ENCODE measurements around the gene PIGS.
"Not testable (repeated sequence)": the region's sequence is repeated elsewhere in the genome, so short reads cannot be mapped to it uniquely, and the experiment has no call there.

PIGS gene

GRCh38 chr17:28527859-28528258 is 43.5 kb downstream of the PIGS start:
- peak overlapping the region; percentile 86 for H3K27ac ChIP-seq
- no peak for TF ChIP-seq CTCF (conservative IDR thresholded peaks at IDR 0.05)

GRCh38 chr17:28527181-28527681 is 44.1 kb downstream of the PIGS start:
- peak overlapping the region; percentile 86 for H3K27ac ChIP-seq
- TF ChIP-seq CTCF (conservative IDR thresholded peaks at IDR 0.05) (no peak), ZFX (IDR thresholded peaks at IDR 0.05) (no peak)

- TF ChIP-seq ZFX (IDR thresholded peaks at IDR 0.05) (no peak), CTCF (conservative IDR thresholded peaks at IDR 0.05) (no peak)
- peak overlapping the region; percentile 86 for H3K27ac ChIP-seq
Measured at GRCh38 chr17:28526381-28526780, 44.9 kb downstream of the PIGS start.

- peak overlapping the region; percentile 86 for H3K27ac ChIP-seq
- TF ChIP-seq ZFX (IDR thresholded peaks at IDR 0.05): no peak
- TF ChIP-seq CTCF (conservative IDR thresholded peaks at IDR 0.05): no peak
Measured at GRCh38 chr17:28524476-28525424, 46.6 kb downstream of the PIGS start.

GRCh38 chr17:28523876-28524275 is 47.4 kb downstream of the PIGS start:
- peak overlapping the region; percentile 86 for H3K27ac ChIP-seq
- TF ChIP-seq CTCF (conservative IDR thresholded peaks at IDR 0.05): no peak
- no peak for TF ChIP-seq ZFX (IDR thresholded peaks at IDR 0.05)

- no peak overlapping the region for H3K27ac ChIP-seq
- TF ChIP-seq CTCF (conservative IDR thresholded peaks at IDR 0.05): no peak
- no peak for TF ChIP-seq ZFX (IDR thresholded peaks at IDR 0.05)
Measured at GRCh38 chr17:28523186-28523585, 48.1 kb downstream of the PIGS start.

GRCh38 chr17:28522281-28522680 is 49.0 kb downstream of the PIGS start:
- not testable (repeated sequence) for H3K27ac ChIP-seq

Measured in C4-2B (cell line).